A549 (cell line): ENCODE results near the gene SLFN5.

ENCODE experiments used
- CTCF ChIP-seq: fragments of >200 bp; sonication (Bioruptor Twin); formaldehyde crosslinking; IDR thresholded peaks from 3 replicates; pipeline ENCODE4 v1.5.1; 2016
- JUNB ChIP-seq: fragments of >200 bp; sonication (Bioruptor Twin); formaldehyde crosslinking; IDR thresholded peaks from 2 replicates; pipeline ENCODE4 v1.6.1; 2016
- MYC ChIP-seq: IDR thresholded peaks from 2 replicates; pipeline ENCODE4 v1.6.1; 2012; ENCODE audit warnings: mild to moderate bottlenecking, inconsistent platforms, low read length, improper control_type of control experiment, borderline replicate concordance
- PBX3 ChIP-seq: IDR thresholded peaks from 2 replicates; pipeline ENCODE4 v1.6.1; 2012
- POLR2A ChIP-seq: IDR thresholded peaks from 2 replicates; pipeline ENCODE4 v1.6.1; 2012; ENCODE audit warnings: mild to moderate bottlenecking, low read length
- RAD21 ChIP-seq, 2 experiments: fragments of >200 bp in 1 of 2; sonication (Bioruptor Twin) in 1 of 2; formaldehyde crosslinking in 1 of 2; IDR thresholded peaks in 1 of 2; conservative IDR thresholded peaks in 1 of 2; 2 replicates in 1 of 2; 3 replicates in 1 of 2; pipeline ENCODE4 v1.6.1; 2012 to 2018; ENCODE audit warnings: inconsistent platforms in 1 of 2
- RARB ChIP-seq: fragments of 250-450 bp; sonication (Bioruptor Pico); IDR thresholded peaks from 2 replicates; pipeline ENCODE4 v1.8.0; 2021; ENCODE audit warnings: mild to moderate bottlenecking, moderate library complexity
- RFX5 ChIP-seq: fragments of 450-650 bp; IDR thresholded peaks from 2 replicates; pipeline ENCODE4 v1.7.1; 2014; ENCODE audit warnings: antibody characterized with exemption, mild to moderate bottlenecking, moderate library complexity

- TF ChIP-seq CTCF (no peak), RARB (no peak), RAD21 (conservative IDR thresholded peaks at IDR 0.05 in 1 of 2, IDR thresholded peaks at IDR 0.05 in 1 of 2) (no peak), JUNB (no peak), MYC (no peak), PBX3 (no peak), POLR2A (no peak), RFX5 (no peak)
Observed at GRCh38 chr17:35287286-35287811, 44.5 kb downstream of the SLFN5 start.
